Naive B cell (primary cell): ENCODE measurements around the gene COL9A3. TPM values are rescaled to one million over a fixed set of nuclear protein-coding genes. Genes with fewer than 3 reads are reported as not detected.

Experiments
- ATAC-seq, 2 donors: fragments of 150-1000 bp; cut with Tn5 transposase; 2 replicates each; pipeline ENCODE4 v1.10.0; 2021; ENCODE audit warnings: low read depth in 2 of 2, mild to moderate bottlenecking in 2 of 2, moderate library complexity in 2 of 2
- DNase-seq: peaks from one replicate; pipeline ENCODE4 v3.0.0; 2022
- H3K27ac Mint-ChIP-seq, 6 donors: one replicate each; pipeline ENCODE4 v1.8.0; 2020 to 2022; ENCODE audit warnings: mild to moderate bottlenecking in 6 of 6, mixed read lengths in 6 of 6, moderate library complexity in 5 of 6, inconsistent platforms in 2 of 6
- H3K27me3 Mint-ChIP-seq, 3 donors: one replicate each; pipeline ENCODE4 v1.8.0; 2021 to 2022; ENCODE audit warnings: mixed read lengths in 3 of 3, mild to moderate bottlenecking in 1 of 3
- H3K36me3 Mint-ChIP-seq, 2 donors: one replicate each; pipeline ENCODE4 v1.8.0; 2020 to 2022; ENCODE audit warnings: mixed read lengths in 2 of 2, inconsistent platforms in 1 of 2, mild to moderate bottlenecking in 1 of 2
- H3K4me1 Mint-ChIP-seq, 3 donors: one replicate each; pipeline ENCODE4 v1.8.0; 2020 to 2022; ENCODE audit warnings: mixed read lengths in 3 of 3, inconsistent platforms in 1 of 3, mild to moderate bottlenecking in 1 of 3, moderate library complexity in 1 of 3
- H3K4me3 Mint-ChIP-seq, 8 donors: one replicate each; pipeline ENCODE4 v1.8.0; 2020 to 2022; ENCODE audit warnings: mild to moderate bottlenecking in 8 of 8, mixed read lengths in 8 of 8, moderate library complexity in 8 of 8, inconsistent platforms in 2 of 8
- H3K9me3 Mint-ChIP-seq, 7 donors: one replicate each; pipeline ENCODE4 v1.8.0; 2020 to 2022; ENCODE audit warnings: mixed read lengths in 7 of 7, mild to moderate bottlenecking in 5 of 7, inconsistent platforms in 2 of 7, moderate library complexity in 1 of 7
- polyA plus RNA-seq, 6 donors: library from polyadenylated mRNA; unstranded; fragments of 300-500 nt; fragmentation: Illumina TruSeq; gene quantifications; one replicate each; pipeline ENCODE4 v1.2.3, GENCODE V29; 2021; ENCODE audit warnings: low read depth in 6 of 6

Gene COL9A3
- polyA plus RNA-seq, 6 donors from 2014 or later, result 1.2 to 19.6 (median 2.6) TPM

- Mint-ChIP-seq H3K27ac (peak overlapping the region in 1 of 6 donors; percentile 37), H3K36me3 (no peaks in the 10 kb centered on the region), H3K4me3 (no peak overlapping the region), H3K27me3 (peaks cover 5 to 38% (median 5%) of the 10 kb centered on the region in 3 donors), H3K4me1 (peaks cover 2 to 9% (median 9%) of the 10 kb centered on the region in 3 donors), H3K9me3 (no peaks in the 10 kb centered on the region)
- DNase-seq, result no peak
- ATAC-seq, result no peak
These were observed 3.5 kb downstream of the COL9A3 start for GRCh38 chr20:62820208-62820961.

- Mint-ChIP-seq H3K36me3 (no peaks in the 10 kb centered on the region), H3K27ac (no peak overlapping the region), H3K9me3 (no peaks in the 10 kb centered on the region), H3K27me3 (peaks cover 0 to 31% (median 0%) of the 10 kb centered on the region in 3 donors), H3K4me3 (no peak overlapping the region), H3K4me1 (peaks cover 0 to 5% (median 3%) of the 10 kb centered on the region in 3 donors)
- DNase-seq, result no peak
- ATAC-seq, result no peak
These were observed 4.3 kb downstream of the COL9A3 start for GRCh38 chr20:62820962-62821725.

GRCh38 chr20:62821726-62822210, 4.9 kb downstream of the COL9A3 start:
- Mint-ChIP-seq H3K27ac (no peak overlapping the region), H3K4me3 (no peak overlapping the region), H3K4me1 (peaks cover 0 to 5% (median 3%) of the 10 kb centered on the region in 3 donors), H3K9me3 (no peaks in the 10 kb centered on the region), H3K27me3 (peaks cover 0 to 31% (median 0%) of the 10 kb centered on the region in 3 donors), H3K36me3 (no peaks in the 10 kb centered on the region)
- DNase-seq, result no peak
- ATAC-seq, result no peak

- H3K4me3 Mint-ChIP-seq, result no peak overlapping the region
These were observed 5.5 kb downstream of the COL9A3 start for GRCh38 chr20:62822239-62822787.

GRCh38 chr20:62822788-62823651, 6.2 kb downstream of the COL9A3 start:
- Mint-ChIP-seq H3K27ac (no peak overlapping the region), H3K36me3 (no peaks in the 10 kb centered on the region), H3K9me3 (no peaks in the 10 kb centered on the region), H3K27me3 (peaks cover 0 to 25% (median 0%) of the 10 kb centered on the region in 3 donors), H3K4me1 (peaks cover 0 to 5% (median 3%) of the 10 kb centered on the region in 3 donors), H3K4me3 (peak overlapping the region in 1 of 8 donors; percentile 65)
- DNase-seq, result no peak
- peak in 1 of 2 donors; percentile 24 for ATAC-seq

More at GRCh38 chr20:62822239-62822787, 5.5 kb downstream of the COL9A3 start:
- peaks cover 0 to 31% (median 0%) of the 10 kb centered on the region in 3 donors for H3K27me3 Mint-ChIP-seq
- no peak for ATAC-seq
- H3K9me3 Mint-ChIP-seq, result no peaks in the 10 kb centered on the region
- no peak for DNase-seq
- no peak overlapping the region for H3K27ac Mint-ChIP-seq
- H3K36me3 Mint-ChIP-seq, result no peaks in the 10 kb centered on the region
- H3K4me1 Mint-ChIP-seq, result peaks cover 0 to 5% (median 3%) of the 10 kb centered on the region in 3 donors

- peak overlapping the region in 1 of 8 donors; percentile 54 for H3K4me3 Mint-ChIP-seq
- peaks cover 0 to 17% (median 0%) of the 10 kb centered on the region in 3 donors for H3K27me3 Mint-ChIP-seq
- no peak overlapping the region for H3K27ac Mint-ChIP-seq
- peaks cover 0 to 5% (median 3%) of the 10 kb centered on the region in 3 donors for H3K4me1 Mint-ChIP-seq
- no peaks in the 10 kb centered on the region for H3K36me3 Mint-ChIP-seq
- DNase-seq (no peak), ATAC-seq (no peak)
- no peaks in the 10 kb centered on the region for H3K9me3 Mint-ChIP-seq
These were observed 7.0 kb downstream of the COL9A3 start for GRCh38 chr20:62823688-62824475.

- Mint-ChIP-seq H3K36me3 (no peaks in the 10 kb centered on the region), H3K4me1 (peaks cover 0 to 5% (median 3%) of the 10 kb centered on the region in 3 donors), H3K4me3 (peak overlapping the region in 6 of 8 donors; percentile 15 to 72 (median 61)), H3K27me3 (peaks cover 0 to 9% (median 0%) of the 10 kb centered on the region in 3 donors), H3K27ac (peak overlapping the region in 2 of 6 donors; percentile 47 to 51), H3K9me3 (no peaks in the 10 kb centered on the region)
- ATAC-seq, result peak; percentile 69 to 78
- DNase-seq, result no peak
These were observed 7.9 kb downstream of the COL9A3 start for GRCh38 chr20:62824476-62825332.

- DNase-seq, result no peak
- Mint-ChIP-seq H3K4me3 (peak overlapping the region in 3 of 8 donors; percentile 15 to 72 (median 25)), H3K36me3 (no peaks in the 10 kb centered on the region)
These were observed 8.6 kb downstream of the COL9A3 start for GRCh38 chr20:62825333-62825985.

GRCh38 chr20:62825986-62826645, 9.3 kb downstream of the COL9A3 start:
- Mint-ChIP-seq H3K4me3 (no peak overlapping the region), H3K27me3 (no peaks in the 10 kb centered on the region), H3K27ac (peak overlapping the region in 2 of 6 donors; percentile 30 to 76), H3K4me1 (peaks cover 0 to 5% (median 3%) of the 10 kb centered on the region in 3 donors), H3K9me3 (no peaks in the 10 kb centered on the region), H3K36me3 (no peaks in the 10 kb centered on the region)
- DNase-seq, result no peak
- ATAC-seq, result peak; percentile 35 to 40

More at GRCh38 chr20:62825333-62825985, 8.6 kb downstream of the COL9A3 start:
- Mint-ChIP-seq H3K27ac (peak overlapping the region in 1 of 6 donors; percentile 47), H3K27me3 (peaks cover 0 to 2% (median 0%) of the 10 kb centered on the region in 3 donors), H3K4me1 (peaks cover 0 to 5% (median 3%) of the 10 kb centered on the region in 3 donors), H3K9me3 (no peaks in the 10 kb centered on the region)
- ATAC-seq, result no peak

- Mint-ChIP-seq H3K27me3 (no peaks in the 10 kb centered on the region), H3K4me1 (peaks cover 2 to 8% (median 6%) of the 10 kb centered on the region in 3 donors), H3K36me3 (no peaks in the 10 kb centered on the region), H3K27ac (peak overlapping the region in 2 of 6 donors; percentile 47 to 65), H3K4me3 (peak overlapping the region in 1 of 8 donors; percentile 23), H3K9me3 (no peaks in the 10 kb centered on the region)
- no peak for DNase-seq
- ATAC-seq, result no peak
These were observed 9.9 kb downstream of the COL9A3 start for GRCh38 chr20:62826646-62827310.
